HG02884 (cell line): ENCODE data around the gene OR52A5.

ENCODE experiments used
- ATAC-seq: cut with Tn5 transposase; IDR thresholded peaks from one replicate; pipeline ENCODE4 v1.9.1; 2021; ENCODE audit warnings: mild to moderate bottlenecking, moderate library complexity; ENCODE audit not compliant: unreplicated experiment

OR52A5 gene

GRCh38 chr11:5117588-5117987, 20.6 kb downstream of the OR52A5 start:
- no peak for ATAC-seq

- no peak for ATAC-seq
Observed at GRCh38 chr11:5115339-5115738, 22.8 kb downstream of the OR52A5 start.

DNA sequence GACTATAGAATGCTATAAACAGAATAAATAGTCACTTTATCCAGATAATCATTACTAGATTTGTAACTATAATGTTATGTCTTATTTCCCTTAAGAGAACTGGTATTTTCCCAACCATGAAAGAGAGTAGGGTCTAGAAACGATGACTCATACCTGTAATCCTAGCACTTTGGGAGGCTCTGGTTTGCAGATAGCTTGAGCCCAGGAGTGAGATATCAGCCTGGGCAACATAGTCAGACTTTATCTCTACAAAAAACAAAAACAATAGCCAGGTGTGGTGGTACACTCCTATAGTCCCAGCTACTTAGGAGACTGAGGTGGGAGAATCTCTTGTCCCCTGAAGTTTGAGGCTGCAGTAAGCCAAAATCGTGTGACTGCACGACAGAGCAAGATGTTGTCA, 30.9 kb downstream of the OR52A5 start:
- no peak for ATAC-seq

DNA sequence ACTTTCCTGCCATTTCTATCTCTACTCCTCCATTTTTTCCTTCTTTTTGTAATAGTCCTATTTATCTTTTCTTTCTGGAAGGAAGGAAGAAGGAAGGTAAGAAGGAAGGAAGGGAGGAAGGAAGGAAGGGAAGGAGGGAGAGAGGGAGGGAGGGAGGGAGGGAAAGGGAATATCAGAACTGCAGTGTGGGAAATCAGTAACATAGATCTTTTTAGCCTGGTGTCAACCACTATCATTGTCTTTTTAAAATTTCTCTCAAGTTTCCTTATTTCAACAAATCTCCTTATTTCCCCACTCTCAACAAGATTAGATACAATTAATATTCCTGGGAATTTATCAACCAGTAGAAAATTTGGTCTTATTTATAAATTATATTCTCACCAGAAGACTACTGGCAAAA, 35.1 kb downstream of the OR52A5 start:
- ATAC-seq, result no peak

GRCh38 chr11:5102246-5102645, 35.9 kb downstream of the OR52A5 start:
- no peak for ATAC-seq

DNA sequence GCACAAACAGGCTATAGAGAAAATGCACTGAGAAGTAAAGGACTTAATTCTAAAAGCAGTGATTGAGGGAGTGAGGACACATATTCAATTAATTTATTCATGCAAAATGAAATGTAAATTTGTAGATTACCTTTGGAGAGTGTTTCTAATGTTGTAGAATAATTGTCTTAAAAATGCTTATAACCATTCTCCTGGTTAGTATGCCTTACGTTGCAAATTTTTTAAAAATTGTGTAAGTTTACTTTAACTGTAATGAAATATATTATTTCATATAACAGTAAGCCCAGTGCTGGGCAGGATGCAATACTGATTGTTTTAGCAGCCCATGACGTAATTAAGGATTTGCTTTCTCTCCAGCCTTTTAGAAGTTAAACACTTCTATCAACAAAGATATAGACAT, 42.1 kb downstream of the OR52A5 start:
- no peak for ATAC-seq

GRCh38 chr11:5092821-5093585, 45.2 kb downstream of the OR52A5 start:
- no peak for ATAC-seq

- ATAC-seq, result no peak
Observed at GRCh38 chr11:5090668-5091067, 47.5 kb downstream of the OR52A5 start.

DNA sequence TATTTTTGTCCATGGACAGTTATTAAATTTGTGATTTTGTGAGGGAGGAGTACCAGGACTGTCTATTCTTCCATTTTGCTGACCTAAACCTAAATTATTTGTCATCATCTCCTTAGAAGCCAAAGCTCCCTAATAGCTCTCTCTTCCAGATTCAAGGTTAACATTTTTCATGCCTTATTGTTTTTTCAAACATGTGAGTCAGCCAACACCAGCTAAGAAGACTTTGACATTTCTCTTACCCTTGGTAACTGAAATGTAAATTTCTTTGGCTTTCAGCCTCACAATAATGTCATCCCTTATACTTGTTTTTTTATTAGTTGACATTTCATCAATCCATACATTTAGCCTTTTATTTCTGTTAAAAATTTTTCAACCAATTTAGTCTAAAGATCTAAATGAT, 49.6 kb downstream of the OR52A5 start:
- no peak for ATAC-seq

DNA sequence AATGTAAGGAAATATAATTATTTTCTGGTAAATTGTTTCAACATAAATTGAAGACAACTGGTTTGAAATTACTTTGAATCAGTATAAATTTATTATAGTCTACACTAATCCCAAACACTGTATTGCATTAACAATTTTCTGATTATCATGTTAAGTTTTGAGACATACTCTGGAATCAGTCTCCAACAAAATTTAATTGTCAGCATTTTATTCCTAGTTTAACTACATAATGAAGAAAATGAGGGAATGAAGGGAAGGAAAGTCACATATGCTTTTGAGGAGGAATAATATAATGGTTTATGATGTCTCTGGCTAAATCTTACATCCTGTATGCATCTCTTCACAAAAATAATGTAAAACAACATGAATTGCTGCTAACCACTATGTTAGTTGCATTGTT, 54.6 kb downstream of the OR52A5 start:
- no peak for ATAC-seq

DNA sequence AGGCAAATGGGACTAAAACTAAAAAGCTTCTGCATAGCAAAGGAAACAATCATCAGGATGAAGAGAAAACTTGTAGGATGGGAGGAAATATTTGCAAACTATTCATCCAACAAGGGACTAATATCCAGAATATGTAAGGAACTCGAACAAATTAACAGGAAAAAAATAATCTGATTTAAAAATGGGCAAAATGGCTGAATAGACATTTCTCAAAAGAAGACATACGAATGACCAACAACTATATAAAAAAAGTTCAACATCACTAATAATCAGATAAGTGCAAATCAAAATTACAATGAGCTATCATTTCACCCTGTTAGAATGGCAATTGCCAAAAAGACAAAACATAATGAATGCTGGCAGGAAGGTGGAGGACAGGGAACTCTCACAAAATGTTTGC, 56.8 kb downstream of the OR52A5 start:
- no peak for ATAC-seq
